WERI-Rb-1 (cell line): ENCODE results near the gene OLIG2.

Experiments used
- DNase-seq: peaks from one replicate; pipeline ENCODE4 v3.0.0-alpha.2; 2020
- H3K27ac ChIP-seq: fragments of 250-450 bp; sonication (Bioruptor Pico); 2 replicates; pipeline ENCODE4 v1.5.1; 2020; ENCODE audit warnings: mild to moderate bottlenecking, moderate library complexity
- H3K27me3 ChIP-seq: fragments of 250-450 bp; sonication (Bioruptor Pico); 2 replicates; pipeline ENCODE4 v1.5.1; 2021; ENCODE audit warnings: mild to moderate bottlenecking, low read depth, moderate library complexity; ENCODE audit not compliant: insufficient read depth, severe bottlenecking
- H3K36me3 ChIP-seq: fragments of 250-450 bp; sonication (Bioruptor Pico); 2 replicates; pipeline ENCODE4 v1.5.1; 2020; ENCODE audit warnings: mild to moderate bottlenecking, moderate library complexity
- H3K4me3 ChIP-seq: 2 replicates; pipeline ENCODE4 v1.5.1; 2011; ENCODE audit warnings: low read depth, mild to moderate bottlenecking, control low read depth, low read length
- H3K9me3 ChIP-seq: fragments of 250-450 bp; sonication (Bioruptor Pico); 2 replicates; pipeline ENCODE4 v1.5.1; 2021; ENCODE audit warnings: mild to moderate bottlenecking, moderate library complexity; ENCODE audit not compliant: severe bottlenecking
- CTCF ChIP-seq: IDR thresholded peaks from 2 replicates; pipeline ENCODE4 v1.5.1; 2011; ENCODE audit warnings: low read depth, mild to moderate bottlenecking, control low read depth, inconsistent platforms, low read length

Gene OLIG2

GRCh38 chr21:33031152-33031911, 5.6 kb downstream of the OLIG2 start:
- DNase-seq, result no peak
- peaks cover 23% of the 10 kb centered on the region for H3K27me3 ChIP-seq
- no peaks in the 10 kb centered on the region for H3K9me3 ChIP-seq
- H3K4me3 ChIP-seq, result no peak overlapping the region
- TF ChIP-seq CTCF, result no peak
- no peaks in the 10 kb centered on the region for H3K36me3 ChIP-seq
- no peak overlapping the region for H3K27ac ChIP-seq

GRCh38 chr21:33032434-33033047, 6.8 kb downstream of the OLIG2 start:
- Histone ChIP-seq H3K9me3 (no peaks in the 10 kb centered on the region), H3K27me3 (peaks cover 13% of the 10 kb centered on the region), H3K27ac (no peak overlapping the region), H3K4me3 (no peak overlapping the region), H3K36me3 (no peaks in the 10 kb centered on the region)
- no peak for TF ChIP-seq CTCF
- DNase-seq, result no peak

- H3K9me3 ChIP-seq, result no peaks in the 10 kb centered on the region
- no peaks in the 10 kb centered on the region for H3K36me3 ChIP-seq
- no peak for TF ChIP-seq CTCF
- DNase-seq, result no peak
- peaks cover 5% of the 10 kb centered on the region for H3K27me3 ChIP-seq
- H3K4me3 ChIP-seq, result no peak overlapping the region
- no peak overlapping the region for H3K27ac ChIP-seq
Observed at GRCh38 chr21:33033094-33033951, 7.6 kb downstream of the OLIG2 start.

- Histone ChIP-seq H3K27ac (no peak overlapping the region), H3K4me3 (no peak overlapping the region), H3K9me3 (no peaks in the 10 kb centered on the region), H3K27me3 (no peaks in the 10 kb centered on the region), H3K36me3 (no peaks in the 10 kb centered on the region)
- no peak for TF ChIP-seq CTCF
- DNase-seq, result no peak
Observed at GRCh38 chr21:33033961-33034413, 8.3 kb downstream of the OLIG2 start.

- H3K4me3 ChIP-seq, result no peak overlapping the region
- no peaks in the 10 kb centered on the region for H3K9me3 ChIP-seq
- H3K27me3 ChIP-seq, result no peaks in the 10 kb centered on the region
- H3K36me3 ChIP-seq, result no peaks in the 10 kb centered on the region
- H3K27ac ChIP-seq, result no peak overlapping the region
- DNase-seq, result no peak
- TF ChIP-seq CTCF, result no peak
Observed at GRCh38 chr21:33035147-33035546, 9.4 kb downstream of the OLIG2 start.
